ENCODE results near the gene TRIM41.
A peak's percentile ranks its signal among the peaks of the same experiment; 100 is the strongest.

TRIM41 gene

GRCh38 chr5:181189962-181190710, 32.9 kb upstream of the TRIM41 start:
- peak overlapping the region; percentile 95 for H3K4me3 Mint-ChIP-seq
- peaks cover 15% of the 10 kb centered on the region for H3K36me3 Mint-ChIP-seq (ENCODE audit: low read depth)
- H3K9me3 Mint-ChIP-seq: no peaks in the 10 kb centered on the region
- H3K27ac Mint-ChIP-seq: peak overlapping the region; percentile 99
- H3K27me3 Mint-ChIP-seq: peaks cover 12% of the 10 kb centered on the region
- peaks cover 71% of the 10 kb centered on the region for H3K4me1 Mint-ChIP-seq (ENCODE audit: low read depth)

- Mint-ChIP-seq H3K27me3 (peaks cover 12% of the 10 kb centered on the region), H3K4me3 (peak overlapping the region; percentile 95), H3K9me3 (no peaks in the 10 kb centered on the region), H3K4me1 (ENCODE audit: low read depth) (peaks cover 65% of the 10 kb centered on the region), H3K27ac (peak overlapping the region; percentile 99), H3K36me3 (ENCODE audit: low read depth) (peaks cover 15% of the 10 kb centered on the region)
These were observed 32.2 kb upstream of the TRIM41 start for GRCh38 chr5:181190711-181191525.

GRCh38 chr5:181191526-181192336, 31.4 kb upstream of the TRIM41 start:
- Mint-ChIP-seq H3K4me1 (ENCODE audit: low read depth) (peaks cover 57% of the 10 kb centered on the region), H3K27me3 (peaks cover 12% of the 10 kb centered on the region), H3K9me3 (no peaks in the 10 kb centered on the region), H3K4me3 (peak overlapping the region; percentile 95), H3K27ac (peak overlapping the region; percentile 99), H3K36me3 (ENCODE audit: low read depth) (peaks cover 15% of the 10 kb centered on the region)

GRCh38 chr5:181192337-181193046, 30.6 kb upstream of the TRIM41 start:
- peak overlapping the region; percentile 99 for H3K27ac Mint-ChIP-seq
- H3K27me3 Mint-ChIP-seq: peaks cover 12% of the 10 kb centered on the region
- H3K4me3 Mint-ChIP-seq: peak overlapping the region; percentile 95
- H3K4me1 Mint-ChIP-seq (ENCODE audit: low read depth): peaks cover 52% of the 10 kb centered on the region
- H3K36me3 Mint-ChIP-seq (ENCODE audit: low read depth): peaks cover 13% of the 10 kb centered on the region
- no peaks in the 10 kb centered on the region for H3K9me3 Mint-ChIP-seq

GRCh38 chr5:181193656-181194055, 29.4 kb upstream of the TRIM41 start:
- H3K36me3 Mint-ChIP-seq (ENCODE audit: low read depth): peaks cover 4% of the 10 kb centered on the region
- no peak overlapping the region for H3K27ac Mint-ChIP-seq
- H3K9me3 Mint-ChIP-seq: no peaks in the 10 kb centered on the region

GRCh38 chr5:181194489-181195248, 28.4 kb upstream of the TRIM41 start:
- Mint-ChIP-seq H3K4me1 (ENCODE audit: low read depth) (peaks cover 34% of the 10 kb centered on the region), H3K9me3 (no peaks in the 10 kb centered on the region), H3K4me3 (no peak overlapping the region), H3K27ac (no peak overlapping the region), H3K36me3 (ENCODE audit: low read depth) (no peaks in the 10 kb centered on the region), H3K27me3 (peaks cover 4% of the 10 kb centered on the region)

More at GRCh38 chr5:181193656-181194055, 29.4 kb upstream of the TRIM41 start:
- Mint-ChIP-seq H3K4me1 (ENCODE audit: low read depth) (peaks cover 40% of the 10 kb centered on the region), H3K27me3 (peaks cover 7% of the 10 kb centered on the region), H3K4me3 (no peak overlapping the region)

- peaks cover 28% of the 10 kb centered on the region for H3K4me1 Mint-ChIP-seq (ENCODE audit: low read depth)
These were observed 27.8 kb upstream of the TRIM41 start for GRCh38 chr5:181195249-181195761.

GRCh38 chr5:181197326-181197951, 25.6 kb upstream of the TRIM41 start:
- Mint-ChIP-seq H3K9me3 (no peaks in the 10 kb centered on the region), H3K36me3 (ENCODE audit: low read depth) (no peaks in the 10 kb centered on the region), H3K27me3 (peaks cover 7% of the 10 kb centered on the region), H3K4me3 (no peak overlapping the region), H3K4me1 (ENCODE audit: low read depth) (peaks cover 13% of the 10 kb centered on the region), H3K27ac (no peak overlapping the region)

More at GRCh38 chr5:181195249-181195761, 27.8 kb upstream of the TRIM41 start:
- H3K4me3 Mint-ChIP-seq: no peak overlapping the region
- H3K9me3 Mint-ChIP-seq: no peaks in the 10 kb centered on the region
- H3K27ac Mint-ChIP-seq: no peak overlapping the region
- peaks cover 6% of the 10 kb centered on the region for H3K27me3 Mint-ChIP-seq
- no peaks in the 10 kb centered on the region for H3K36me3 Mint-ChIP-seq (ENCODE audit: low read depth)

GRCh38 chr5:181198106-181198685, 24.9 kb upstream of the TRIM41 start:
- Mint-ChIP-seq H3K36me3 (ENCODE audit: low read depth) (no peaks in the 10 kb centered on the region), H3K27me3 (peaks cover 9% of the 10 kb centered on the region), H3K27ac (no peak overlapping the region), H3K9me3 (no peaks in the 10 kb centered on the region), H3K4me1 (ENCODE audit: low read depth) (peaks cover 6% of the 10 kb centered on the region), H3K4me3 (no peak overlapping the region)

- no peaks in the 10 kb centered on the region for H3K36me3 Mint-ChIP-seq (ENCODE audit: low read depth)
- H3K27me3 Mint-ChIP-seq: peaks cover 14% of the 10 kb centered on the region
- peaks cover 8% of the 10 kb centered on the region for H3K4me1 Mint-ChIP-seq (ENCODE audit: low read depth)
- H3K4me3 Mint-ChIP-seq: no peak overlapping the region
- no peak overlapping the region for H3K27ac Mint-ChIP-seq
- H3K9me3 Mint-ChIP-seq: no peaks in the 10 kb centered on the region
These were observed 24.1 kb upstream of the TRIM41 start for GRCh38 chr5:181198905-181199519.

- H3K9me3 Mint-ChIP-seq: no peaks in the 10 kb centered on the region
- H3K27me3 Mint-ChIP-seq: peaks cover 16% of the 10 kb centered on the region
- peaks cover 11% of the 10 kb centered on the region for H3K4me1 Mint-ChIP-seq (ENCODE audit: low read depth)
- no peaks in the 10 kb centered on the region for H3K36me3 Mint-ChIP-seq (ENCODE audit: low read depth)
- H3K27ac Mint-ChIP-seq: no peak overlapping the region
- H3K4me3 Mint-ChIP-seq: no peak overlapping the region
These were observed 23.0 kb upstream of the TRIM41 start for GRCh38 chr5:181199881-181200638.

GRCh38 chr5:181200816-181201215, 22.3 kb upstream of the TRIM41 start:
- H3K27me3 Mint-ChIP-seq: peaks cover 21% of the 10 kb centered on the region
- no peak overlapping the region for H3K4me3 Mint-ChIP-seq
- no peaks in the 10 kb centered on the region for H3K9me3 Mint-ChIP-seq
- H3K27ac Mint-ChIP-seq: no peak overlapping the region
- H3K4me1 Mint-ChIP-seq (ENCODE audit: low read depth): peaks cover 16% of the 10 kb centered on the region
- no peaks in the 10 kb centered on the region for H3K36me3 Mint-ChIP-seq (ENCODE audit: low read depth)

All from stimulated activated naive CD8-positive, alpha-beta T cell treated with anti-CD3 and anti-CD28 coated beads, Interleukin-15, Interleukin-2, amounts not matched to agents 100 ng/mL and 50 ng/mL, for 24 hours (primary cell).